ENCODE results near the gene PDPK1. TPM values are rescaled to one million over a fixed set of nuclear protein-coding genes. Genes with fewer than 3 reads are reported as not detected.

Gene PDPK1
- total RNA-seq, 4 donors from 2014 or later: 28.3 to 45.7 (median 35.0) TPM

DNA sequence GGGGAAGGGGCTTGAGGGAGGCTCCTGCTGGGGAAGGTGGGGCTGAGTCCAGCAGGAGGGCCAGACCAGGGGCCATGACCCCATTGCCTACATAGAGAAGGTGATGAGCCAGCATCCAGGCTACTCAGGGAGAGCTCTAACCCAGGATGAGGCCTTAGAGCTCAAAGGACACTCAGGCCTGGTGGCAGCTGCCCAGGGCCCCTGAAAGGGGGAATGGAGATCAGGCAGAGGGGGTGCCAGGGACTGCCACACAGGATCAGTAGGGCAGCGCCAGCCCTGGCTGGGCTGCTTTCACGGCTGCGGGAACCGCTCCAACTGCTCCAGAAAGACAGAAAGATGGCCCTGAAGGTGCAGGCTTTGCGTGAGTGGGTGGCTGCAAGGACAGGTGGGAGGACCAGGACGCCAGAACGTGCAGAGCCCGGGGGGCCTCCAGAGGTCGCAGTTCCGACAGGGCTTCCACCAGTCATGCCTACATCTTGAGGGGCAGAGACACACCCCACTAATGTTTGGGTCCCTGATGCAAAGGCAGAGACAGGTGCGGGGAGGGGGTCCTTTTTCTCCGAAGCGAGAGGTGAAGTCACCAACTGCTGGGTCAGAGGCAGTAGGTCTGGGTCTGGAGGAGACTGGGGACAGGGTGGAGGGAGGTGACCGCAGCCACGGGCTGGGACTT, 25.0 kb upstream of the PDPK1 start:
- TF ChIP-seq POLR2A (IDR thresholded peaks at IDR 0.05; ENCODE audit: low read depth): no peak
- TF ChIP-seq, protein P1, sequence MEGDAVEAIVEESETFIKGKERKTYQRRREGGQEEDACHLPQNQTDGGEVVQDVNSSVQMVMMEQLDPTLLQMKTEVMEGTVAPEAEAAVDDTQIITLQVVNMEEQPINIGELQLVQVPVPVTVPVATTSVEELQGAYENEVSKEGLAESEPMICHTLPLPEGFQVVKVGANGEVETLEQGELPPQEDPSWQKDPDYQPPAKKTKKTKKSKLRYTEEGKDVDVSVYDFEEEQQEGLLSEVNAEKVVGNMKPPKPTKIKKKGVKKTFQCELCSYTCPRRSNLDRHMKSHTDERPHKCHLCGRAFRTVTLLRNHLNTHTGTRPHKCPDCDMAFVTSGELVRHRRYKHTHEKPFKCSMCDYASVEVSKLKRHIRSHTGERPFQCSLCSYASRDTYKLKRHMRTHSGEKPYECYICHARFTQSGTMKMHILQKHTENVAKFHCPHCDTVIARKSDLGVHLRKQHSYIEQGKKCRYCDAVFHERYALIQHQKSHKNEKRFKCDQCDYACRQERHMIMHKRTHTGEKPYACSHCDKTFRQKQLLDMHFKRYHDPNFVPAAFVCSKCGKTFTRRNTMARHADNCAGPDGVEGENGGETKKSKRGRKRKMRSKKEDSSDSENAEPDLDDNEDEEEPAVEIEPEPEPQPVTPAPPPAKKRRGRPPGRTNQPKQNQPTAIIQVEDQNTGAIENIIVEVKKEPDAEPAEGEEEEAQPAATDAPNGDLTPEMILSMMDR (IDR thresholded peaks at IDR 0.05): no peak
- Histone ChIP-seq H3K9me3 (no peaks in the 10 kb centered on the region), H3K4me1 (peaks cover 41 to 60% (median 59%) of the 10 kb centered on the region in 4 donors), H3K4me3 (peak overlapping the region; percentile 83 to 100 (median 97)), H3K36me3 (no peaks in the 10 kb centered on the region), H3K27me3 (peaks cover 0 to 5% (median 0%) of the 10 kb centered on the region in 4 donors), H3K27ac (replicated peaks in 1 of 4) (peak overlapping the region; percentile 96 to 100 (median 99))
- intact Hi-C loops (cut with DNase I): no loop called here
- no peak for DNase-seq (ENCODE audit: extremely low spot score)
- 56% methylated on average over 13 of the region's 15 CpGs for WGBS

DNA sequence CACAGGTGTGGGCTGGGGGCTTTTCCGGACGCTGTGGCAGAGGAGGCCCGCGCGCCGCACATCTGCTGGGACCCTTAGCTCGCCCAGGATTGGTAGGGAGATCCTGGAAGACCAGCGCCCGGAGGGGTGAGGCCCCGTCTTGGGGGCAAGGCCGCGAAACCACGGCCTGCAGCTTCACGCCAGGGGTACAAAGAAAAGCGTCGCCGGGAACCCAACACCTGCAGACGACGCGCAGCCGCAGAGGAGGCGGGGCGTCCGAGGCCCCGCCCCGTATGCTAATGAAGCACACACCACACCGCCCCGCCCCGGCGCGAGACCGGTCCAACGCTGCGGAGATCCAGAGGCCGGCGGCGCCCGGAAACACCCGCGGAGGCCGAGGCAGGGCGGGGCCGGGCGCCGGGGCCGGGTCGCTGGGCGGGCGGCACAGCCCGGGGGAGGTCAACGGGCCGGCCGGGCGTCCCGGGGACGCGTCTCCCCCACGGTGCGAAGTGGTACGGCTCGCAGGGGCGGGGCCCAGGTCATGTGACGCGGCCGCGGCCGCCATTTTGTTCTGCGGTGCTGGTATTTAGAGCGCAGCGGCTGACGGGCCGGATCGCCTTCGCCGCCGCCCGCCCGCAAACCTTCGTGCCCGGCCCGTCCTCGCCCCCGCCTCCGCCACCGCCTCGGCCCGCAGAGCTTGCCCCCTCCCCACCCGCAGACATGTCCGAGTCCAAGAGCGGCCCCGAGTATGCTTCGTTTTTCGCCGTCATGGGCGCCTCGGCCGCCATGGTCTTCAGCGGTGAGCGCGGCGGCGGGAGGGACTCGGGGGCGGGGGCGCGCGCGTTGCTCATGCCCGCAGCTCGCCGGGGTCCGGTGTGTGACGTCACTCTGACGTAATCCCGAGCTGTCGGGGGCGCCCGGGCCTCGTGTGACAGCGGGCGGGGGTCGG, 24.2 kb upstream of the PDPK1 start, which contains the start of gene ATP6V0C:
Gene ATP6V0C, plus strand, starts transcription at position 548 of the 928 bp plus-strand sequence. Its CDS starts 152 bp downstream, at position 700.
- Histone ChIP-seq H3K9me3 (no peaks in the 10 kb centered on the region), H3K4me3 (peak within 1 kb of the TSS; percentile 83 to 100 (median 97)), H3K4me1 (peaks cover 49 to 68% (median 67%) of the 10 kb centered on the region in 4 donors), H3K27ac (replicated peaks in 1 of 4) (peak within 1 kb of the TSS; percentile 96 to 100 (median 99)), H3K27me3 (peaks cover 0 to 5% (median 0%) of the 10 kb centered on the region in 4 donors), H3K36me3 (no peaks in the 10 kb centered on the region)
- intact Hi-C loops (cut with DNase I): no loop called here
- 3% methylated on average over 23 of the region's 122 CpGs for WGBS
- DNase-seq (ENCODE audit: extremely low spot score): peak; percentile 98
- TF ChIP-seq POLR2A (IDR thresholded peaks at IDR 0.05; ENCODE audit: low read depth) (peak; percentile 80), EP300 (IDR thresholded peaks at IDR 0.05) (no peak), POLR2AphosphoS5 (IDR thresholded peaks at IDR 0.05) (peak; percentile 81 to 97)
- TF ChIP-seq, protein P1 (IDR thresholded peaks at IDR 0.05): peak in 1 of 3 experiments; percentile 19

DNA sequence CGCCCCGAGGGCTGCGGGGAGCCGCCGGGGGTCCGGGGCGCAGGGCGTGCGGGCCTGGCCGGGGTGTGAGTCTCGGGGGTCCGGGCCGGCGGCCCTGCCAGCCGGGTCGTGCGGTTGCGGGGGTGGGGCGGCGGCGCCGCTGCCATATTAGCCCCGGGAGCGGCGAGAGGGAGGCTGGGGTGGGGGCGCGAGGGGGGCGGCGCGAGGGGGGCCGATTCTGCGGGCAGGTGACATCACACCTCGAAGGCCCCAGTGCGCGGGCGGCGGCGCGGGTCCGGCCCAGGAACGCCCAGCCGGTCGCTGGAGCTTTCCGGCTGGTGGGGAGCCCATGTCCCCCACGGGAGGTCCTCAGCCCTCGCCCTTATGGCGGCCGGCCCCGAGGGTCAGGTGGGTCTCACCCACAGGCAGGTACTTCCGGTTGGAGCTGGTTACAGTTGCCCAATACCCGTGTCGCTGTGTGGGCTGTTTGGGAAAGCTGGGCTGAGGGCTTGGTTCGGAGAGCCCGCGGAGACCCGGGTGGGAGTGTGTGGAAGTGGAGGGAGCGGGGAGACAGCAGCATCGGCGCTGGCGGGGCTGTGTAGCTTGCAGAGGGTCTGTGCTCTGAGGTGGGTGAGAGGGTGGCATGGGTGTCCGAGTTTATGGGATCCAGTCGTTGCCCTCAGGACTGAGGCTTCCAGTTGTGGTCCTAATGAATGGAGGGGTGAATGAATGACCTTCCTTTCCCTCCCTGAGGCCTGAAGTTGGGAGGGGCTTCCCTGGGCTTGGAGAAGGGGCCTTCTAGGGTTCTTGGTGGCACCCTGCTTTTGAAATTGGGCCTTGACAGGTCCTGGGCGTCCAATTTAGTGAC, 23.3 kb upstream of the PDPK1 start:
- peak in 1 of 2 donors; percentile 27 for TF ChIP-seq POLR2AphosphoS5 (IDR thresholded peaks at IDR 0.05)
- no peak for TF ChIP-seq POLR2A (IDR thresholded peaks at IDR 0.05; ENCODE audit: low read depth)
- TF ChIP-seq, protein P1 (IDR thresholded peaks at IDR 0.05): no peak
- Histone ChIP-seq H3K4me1 (peaks cover 58 to 76% (median 76%) of the 10 kb centered on the region in 4 donors), H3K27me3 (peaks cover 0 to 5% (median 0%) of the 10 kb centered on the region in 4 donors), H3K9me3 (no peaks in the 10 kb centered on the region), H3K27ac (replicated peaks in 1 of 4) (peak overlapping the region; percentile 96 to 100 (median 99)), H3K4me3 (peak overlapping the region; percentile 83 to 100 (median 97)), H3K36me3 (peaks cover 0 to 6% (median 6%) of the 10 kb centered on the region in 4 donors)
- DNase-seq (ENCODE audit: extremely low spot score): no peak
- WGBS: under 1% methylated on average over 19 of the region's 63 CpGs
- intact Hi-C loops (cut with DNase I): no loop called here

DNA sequence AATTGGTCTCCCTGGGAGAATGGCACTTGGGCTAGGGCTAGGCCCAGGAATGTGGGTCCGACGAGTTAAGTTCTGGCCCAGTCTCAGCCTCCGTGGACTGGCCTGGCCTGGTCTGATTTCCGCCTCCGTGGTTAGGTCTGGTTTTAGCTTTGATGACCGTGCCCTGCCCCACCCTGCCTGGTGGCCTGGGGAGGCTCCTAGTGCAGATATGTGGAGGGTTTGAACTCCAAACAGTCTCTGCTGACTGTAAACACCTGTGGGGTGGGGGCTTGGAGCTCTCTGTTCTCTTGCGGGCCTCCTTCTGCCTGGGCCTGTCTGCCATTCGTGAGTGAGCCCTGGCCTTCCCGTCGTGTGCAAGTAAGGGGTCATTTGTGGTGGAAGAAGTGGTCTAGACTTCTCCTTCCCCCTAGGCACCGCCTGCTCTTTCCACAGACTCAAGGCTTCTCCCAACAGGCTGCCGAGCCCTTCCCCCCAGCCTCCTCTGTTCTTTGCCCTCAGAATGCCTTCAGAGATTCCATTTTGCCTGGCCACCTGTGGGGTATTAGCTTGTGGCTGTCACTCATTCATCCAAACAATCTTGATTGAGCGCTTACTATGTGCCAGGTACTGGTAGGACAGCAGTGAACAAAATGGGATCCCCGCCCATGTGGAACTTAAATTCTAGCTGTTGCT, 22.5 kb upstream of the PDPK1 start:
- Histone ChIP-seq H3K27ac (replicated peaks in 1 of 4) (peak overlapping the region; percentile 96 to 100 (median 99)), H3K27me3 (peaks cover 0 to 5% (median 0%) of the 10 kb centered on the region in 4 donors), H3K36me3 (peaks cover 0 to 9% (median 8%) of the 10 kb centered on the region in 4 donors), H3K9me3 (no peaks in the 10 kb centered on the region), H3K4me1 (peaks cover 61 to 81% (median 80%) of the 10 kb centered on the region in 4 donors), H3K4me3 (peak overlapping the region; percentile 83 to 100 (median 97))
- DNase-seq (ENCODE audit: extremely low spot score): no peak
- intact Hi-C loops (cut with DNase I): no loop called here
- TF ChIP-seq POLR2A (IDR thresholded peaks at IDR 0.05; ENCODE audit: low read depth) (no peak), EP300 (IDR thresholded peaks at IDR 0.05) (no peak), POLR2AphosphoS5 (IDR thresholded peaks at IDR 0.05) (no peak)
- TF ChIP-seq, protein P1 (IDR thresholded peaks at IDR 0.05): no peak
- 64% methylated on average over 4 of the region's 14 CpGs for WGBS

All from esophagus muscularis mucosa (tissue), 4 donors.